Thoracic aorta (tissue), 2 donors: ENCODE data around the gene LAP3. TPM values are rescaled to one million over a fixed set of nuclear protein-coding genes. Genes with fewer than 3 reads are reported as not detected.
"Not testable (repeated sequence)": the region's sequence is repeated elsewhere in the genome, so short reads cannot be mapped to it uniquely, and the experiment has no call there.

Experiments
- ATAC-seq: fragments of 150-250 bp; one replicate; pipeline ENCODE4 v1.8.0; 2017; ENCODE audit warnings: low read depth; ENCODE audit not compliant: insufficient number of reproducible peaks, low FRiP score
- DNase-seq: peaks from one replicate; pipeline ENCODE4 v3.0.0-alpha.2; 2020; ENCODE audit warnings: low spot score
- H3K27ac ChIP-seq, 2 donors: fragments of 200-600 bp; sonication (generic); 1 replicate in 1 of 2; 2 replicates in 1 of 2; pipeline ENCODE4 v1.5.1; 2016; ENCODE audit warnings: mild to moderate bottlenecking in 2 of 2, moderate library complexity in 2 of 2
- H3K27me3 ChIP-seq: fragments of 200-600 bp; sonication (generic); replicated peaks from 2 replicates; pipeline ENCODE4 v1.6.0; 2016; ENCODE audit warnings: mild to moderate bottlenecking; ENCODE audit not compliant: insufficient read depth
- H3K36me3 ChIP-seq: fragments of 200-600 bp; sonication (generic); one replicate; pipeline ENCODE4 v1.5.1; 2016
- H3K4me1 ChIP-seq, 2 donors: fragments of 200-600 bp; sonication (generic); 1 replicate in 1 of 2; 2 replicates in 1 of 2; pipeline versions ENCODE4 v1.5.1 to v1.6.0; 2016; ENCODE audit warnings: low read depth in 2 of 2, mild to moderate bottlenecking in 1 of 2; ENCODE audit not compliant: control insufficient read depth in 1 of 2
- H3K4me3 ChIP-seq: fragments of 200-600 bp; sonication (generic); 2 replicates; pipeline ENCODE4 v1.5.1; 2016; ENCODE audit warnings: mild to moderate bottlenecking
- H3K9me3 ChIP-seq: fragments of 200-600 bp; sonication (generic); 2 replicates; pipeline ENCODE4 v1.5.1; 2016
- total RNA-seq, 2 donors: library from RNA; depleted of rRNA; stranded (reverse); fragments of >200 nt; gene quantifications; one replicate each; pipeline versions ENCODE4 v1.1.0 to v1.2.3, GENCODE V29; 2016
- TF ChIP-seq, protein P1 (sequence below): fragments of 200-600 bp; sonication (generic); IDR thresholded peaks from one replicate; pipeline ENCODE4 v1.5.1; 2019; ENCODE audit warnings: antibody characterized with exemption

LAP3 gene
- total RNA-seq, 2 donors from 2014 or later, result 83.3 to 91.2 TPM

DNA sequence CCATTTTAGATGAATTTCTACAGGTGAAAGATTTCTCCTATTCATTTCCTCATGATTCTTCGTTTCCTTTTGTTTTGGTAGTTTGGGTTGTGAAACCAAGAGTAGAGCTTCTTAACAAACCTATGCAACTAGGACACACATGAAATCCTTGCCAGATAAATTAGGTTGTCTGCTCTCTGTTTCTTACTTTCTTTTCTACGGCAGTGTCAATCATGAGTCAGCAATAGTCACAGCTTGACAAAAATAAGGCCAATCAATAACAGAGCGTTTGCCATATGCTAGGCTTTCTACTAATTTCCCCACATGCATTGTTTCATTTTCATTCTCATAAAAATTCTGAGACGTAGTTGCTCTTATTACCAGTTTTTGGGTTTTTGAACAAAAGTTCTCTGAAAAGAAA is 41.8 kb upstream of the LAP3 start:
- H3K27ac ChIP-seq, result no peak overlapping the region
- TF ChIP-seq, protein P1, sequence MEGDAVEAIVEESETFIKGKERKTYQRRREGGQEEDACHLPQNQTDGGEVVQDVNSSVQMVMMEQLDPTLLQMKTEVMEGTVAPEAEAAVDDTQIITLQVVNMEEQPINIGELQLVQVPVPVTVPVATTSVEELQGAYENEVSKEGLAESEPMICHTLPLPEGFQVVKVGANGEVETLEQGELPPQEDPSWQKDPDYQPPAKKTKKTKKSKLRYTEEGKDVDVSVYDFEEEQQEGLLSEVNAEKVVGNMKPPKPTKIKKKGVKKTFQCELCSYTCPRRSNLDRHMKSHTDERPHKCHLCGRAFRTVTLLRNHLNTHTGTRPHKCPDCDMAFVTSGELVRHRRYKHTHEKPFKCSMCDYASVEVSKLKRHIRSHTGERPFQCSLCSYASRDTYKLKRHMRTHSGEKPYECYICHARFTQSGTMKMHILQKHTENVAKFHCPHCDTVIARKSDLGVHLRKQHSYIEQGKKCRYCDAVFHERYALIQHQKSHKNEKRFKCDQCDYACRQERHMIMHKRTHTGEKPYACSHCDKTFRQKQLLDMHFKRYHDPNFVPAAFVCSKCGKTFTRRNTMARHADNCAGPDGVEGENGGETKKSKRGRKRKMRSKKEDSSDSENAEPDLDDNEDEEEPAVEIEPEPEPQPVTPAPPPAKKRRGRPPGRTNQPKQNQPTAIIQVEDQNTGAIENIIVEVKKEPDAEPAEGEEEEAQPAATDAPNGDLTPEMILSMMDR, result no peak
- H3K4me1 ChIP-seq, result no peaks in the 10 kb centered on the region
- H3K27me3 ChIP-seq, result no peaks in the 10 kb centered on the region
- no peaks in the 10 kb centered on the region for H3K9me3 ChIP-seq
- H3K36me3 ChIP-seq, result no peaks in the 10 kb centered on the region
- no peak for ATAC-seq
- DNase-seq, result no peak
- no peak overlapping the region for H3K4me3 ChIP-seq

DNA sequence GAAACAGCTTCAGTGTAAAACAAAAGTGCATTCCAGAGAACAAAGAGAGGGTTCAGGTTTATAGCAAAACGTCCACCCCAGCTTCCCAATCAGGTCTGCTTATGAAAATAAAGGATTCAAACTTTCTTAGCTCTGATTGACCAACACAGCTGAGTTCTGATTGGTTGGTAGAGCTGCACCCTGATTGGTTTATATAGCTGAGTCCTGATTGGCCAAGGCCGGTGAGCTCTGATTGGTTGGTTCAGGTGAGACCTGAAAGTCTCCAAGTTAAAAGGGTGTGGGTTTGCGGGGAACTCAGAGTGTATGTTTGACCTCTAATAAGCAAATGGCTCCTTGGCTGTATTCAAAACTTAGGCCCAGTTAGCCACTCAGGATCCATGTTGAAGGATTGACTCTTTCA is 41.1 kb upstream of the LAP3 start:
- DNase-seq (no peak), ATAC-seq (no peak)
- Histone ChIP-seq H3K9me3 (no peaks in the 10 kb centered on the region), H3K27me3 (no peaks in the 10 kb centered on the region), H3K36me3 (no peaks in the 10 kb centered on the region), H3K4me3 (no peak overlapping the region), H3K4me1 (no peaks in the 10 kb centered on the region), H3K27ac (no peak overlapping the region)
- TF ChIP-seq, protein P1, result no peak

DNA sequence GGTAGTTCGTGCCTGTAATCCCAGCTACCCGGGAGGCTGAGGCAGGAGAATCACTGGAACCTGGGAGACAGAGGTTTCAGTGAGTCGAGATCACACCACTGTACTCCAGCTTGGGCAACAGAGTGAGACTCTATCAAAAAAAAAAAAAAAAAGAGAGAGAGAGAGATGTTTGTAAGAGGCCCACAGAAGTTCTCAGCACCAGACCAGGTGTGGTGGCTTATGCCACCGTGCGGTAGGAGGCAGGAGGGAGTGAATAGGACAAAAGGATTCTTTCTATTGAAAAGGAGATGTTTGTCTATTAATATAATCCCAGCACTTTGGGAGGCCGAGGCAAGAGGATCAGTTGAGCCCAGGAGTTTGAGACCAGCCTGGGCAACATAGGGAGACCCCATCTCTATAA is 39.9 kb upstream of the LAP3 start:
- H3K4me1 ChIP-seq, DNase-seq, H3K27ac ChIP-seq, H3K27me3 ChIP-seq, ATAC-seq, H3K9me3 ChIP-seq, H3K4me3 ChIP-seq, H3K36me3 ChIP-seq: not testable (repeated sequence)

DNA sequence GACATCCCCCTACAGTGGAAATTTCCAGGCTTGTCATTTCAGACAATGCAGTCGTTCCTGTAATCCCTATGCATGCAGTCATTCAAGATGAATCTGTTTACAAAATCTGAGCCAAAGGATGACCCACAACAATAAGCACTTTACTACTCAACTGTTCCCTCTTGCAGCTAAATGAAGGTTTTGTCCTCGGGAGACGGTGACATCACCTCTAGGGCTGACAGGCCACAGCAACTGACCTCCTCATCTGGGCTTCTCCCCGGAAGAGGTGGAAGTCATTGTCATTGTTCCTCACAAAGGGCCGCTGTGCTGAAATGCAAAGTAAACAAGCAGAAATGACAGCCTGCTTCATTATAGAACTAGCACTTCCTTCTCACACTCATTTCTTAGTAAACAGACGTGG is 32.8 kb upstream of the LAP3 start:
- ATAC-seq, result no peak
- Histone ChIP-seq H3K36me3 (no peaks in the 10 kb centered on the region), H3K9me3 (no peaks in the 10 kb centered on the region), H3K4me1 (no peaks in the 10 kb centered on the region), H3K27me3 (no peaks in the 10 kb centered on the region), H3K4me3 (no peak overlapping the region), H3K27ac (no peak overlapping the region)
- TF ChIP-seq, protein P1, result no peak
- no peak for DNase-seq

DNA sequence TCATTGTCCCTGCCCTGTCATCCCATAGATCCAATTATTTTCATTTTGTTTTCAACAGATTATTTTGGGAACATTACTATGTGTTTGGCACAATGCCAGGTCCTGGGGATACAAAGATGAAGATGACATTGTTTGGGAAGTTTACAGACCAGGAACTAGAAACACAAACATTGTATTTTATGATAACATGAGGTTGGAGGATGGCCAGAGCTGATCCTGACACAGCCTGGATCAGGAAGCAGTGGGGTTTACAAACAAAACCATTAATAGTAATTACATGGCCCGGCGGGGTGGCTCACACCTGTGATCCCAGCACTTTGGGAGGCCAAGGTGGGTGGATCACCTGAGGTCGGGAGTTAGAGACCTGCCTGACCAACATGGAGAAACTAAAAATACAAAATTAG is 32.2 kb upstream of the LAP3 start:
- no peak overlapping the region for H3K27ac ChIP-seq
- TF ChIP-seq, protein P1, result no peak
- no peaks in the 10 kb centered on the region for H3K4me1 ChIP-seq
- H3K27me3 ChIP-seq, result no peaks in the 10 kb centered on the region
- H3K4me3 ChIP-seq, result no peak overlapping the region
- ATAC-seq, result no peak
- DNase-seq, result no peak
- H3K9me3 ChIP-seq, result no peaks in the 10 kb centered on the region
- H3K36me3 ChIP-seq, result no peaks in the 10 kb centered on the region

DNA sequence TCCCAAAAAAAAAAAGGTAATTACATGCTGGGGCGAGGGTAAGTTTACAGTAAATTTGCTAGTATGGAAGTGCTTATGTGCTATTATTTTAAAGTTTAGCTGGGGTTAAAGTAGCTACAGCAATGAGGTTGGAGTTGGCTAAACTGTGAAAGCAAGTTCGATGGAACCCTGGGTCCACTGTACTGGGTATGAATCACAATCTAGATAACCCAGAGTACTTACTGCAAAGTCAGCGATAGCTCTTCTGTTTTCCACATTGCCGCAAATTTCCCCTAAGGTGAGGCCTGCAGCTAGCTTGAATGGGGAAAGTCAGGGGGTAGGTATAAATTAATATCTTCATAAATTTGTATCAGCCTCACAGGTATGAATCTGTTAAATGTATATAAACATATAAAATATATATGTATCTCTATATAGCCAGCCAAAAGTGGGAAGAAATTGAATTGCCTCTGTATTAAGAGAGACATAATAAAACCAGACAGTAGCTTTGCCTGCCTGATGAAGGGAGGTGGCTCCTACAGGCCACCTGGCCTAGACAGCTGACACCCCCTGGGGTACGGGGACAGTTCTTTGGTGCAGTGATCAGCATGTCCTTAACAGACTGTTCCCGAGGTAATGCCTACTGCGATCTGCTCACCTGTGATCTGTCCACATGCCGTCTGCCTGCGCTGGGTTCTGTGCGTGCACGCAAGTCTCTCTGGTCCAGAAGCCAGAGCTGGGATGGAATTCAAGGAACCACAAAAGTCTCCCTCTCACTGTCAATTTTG is 31.4 kb upstream of the LAP3 start:
- Histone ChIP-seq H3K4me3 (no peak overlapping the region), H3K27ac (no peak overlapping the region), H3K9me3 (no peaks in the 10 kb centered on the region), H3K4me1 (no peaks in the 10 kb centered on the region), H3K27me3 (no peaks in the 10 kb centered on the region), H3K36me3 (no peaks in the 10 kb centered on the region)
- ATAC-seq (no peak), DNase-seq (no peak)
- TF ChIP-seq, protein P1, result no peak
